M059J (cell line): ENCODE data around the gene NUP214. TPM values are rescaled to one million over a fixed set of nuclear protein-coding genes. Genes with fewer than 3 reads are reported as not detected.
"Not testable (repeated sequence)": the region's sequence is repeated elsewhere in the genome, so short reads cannot be mapped to it uniquely, and the experiment has no call there.

Experiments
- DNase-seq: peaks from one replicate; pipeline ENCODE4 v3.0.0-alpha.2; 2012; ENCODE audit warnings: low read depth
- total RNA-seq: library from RNA; depleted of rRNA; stranded (reverse); fragments of >200 nt; shearing (Covaris generic); gene quantifications from 2 replicates; pipeline ENCODE4 v1.2.3, GENCODE V29; 2014

NUP214 gene
- total RNA-seq, 1 experiment from 2014 or later: 22.7 TPM

GRCh38 chr9:131193051-131193450 is 67.7 kb downstream of the NUP214 start:
- DNase-seq: no peak

- no peak for DNase-seq
These were observed 69.4 kb downstream of the NUP214 start for GRCh38 chr9:131194762-131195161.

DNA sequence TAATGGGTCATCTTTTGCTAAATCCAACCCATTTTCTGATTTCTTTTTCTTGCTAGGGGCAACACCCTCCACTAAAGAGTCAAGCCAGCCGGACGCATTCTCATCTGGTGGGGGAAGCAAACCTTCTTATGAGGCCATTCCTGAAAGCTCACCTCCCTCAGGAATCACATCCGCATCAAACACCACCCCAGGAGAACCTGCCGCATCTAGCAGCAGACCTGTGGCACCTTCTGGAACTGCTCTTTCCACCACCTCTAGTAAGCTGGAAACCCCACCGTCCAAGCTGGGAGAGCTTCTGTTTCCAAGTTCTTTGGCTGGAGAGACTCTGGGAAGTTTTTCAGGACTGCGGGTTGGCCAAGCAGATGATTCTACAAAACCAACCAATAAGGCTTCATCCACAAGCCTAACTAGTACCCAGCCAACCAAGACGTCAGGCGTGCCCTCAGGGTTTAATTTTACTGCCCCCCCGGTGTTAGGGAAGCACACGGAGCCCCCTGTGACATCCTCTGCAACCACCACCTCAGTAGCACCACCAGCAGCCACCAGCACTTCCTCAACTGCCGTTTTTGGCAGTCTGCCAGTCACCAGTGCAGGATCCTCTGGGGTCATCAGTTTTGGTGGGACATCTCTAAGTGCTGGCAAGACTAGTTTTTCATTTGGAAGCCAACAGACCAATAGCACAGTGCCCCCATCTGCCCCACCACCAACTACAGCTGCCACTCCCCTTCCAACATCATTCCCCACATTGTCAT is 72.0 kb downstream of the NUP214 start:
- DNase-seq: no peak

DNA sequence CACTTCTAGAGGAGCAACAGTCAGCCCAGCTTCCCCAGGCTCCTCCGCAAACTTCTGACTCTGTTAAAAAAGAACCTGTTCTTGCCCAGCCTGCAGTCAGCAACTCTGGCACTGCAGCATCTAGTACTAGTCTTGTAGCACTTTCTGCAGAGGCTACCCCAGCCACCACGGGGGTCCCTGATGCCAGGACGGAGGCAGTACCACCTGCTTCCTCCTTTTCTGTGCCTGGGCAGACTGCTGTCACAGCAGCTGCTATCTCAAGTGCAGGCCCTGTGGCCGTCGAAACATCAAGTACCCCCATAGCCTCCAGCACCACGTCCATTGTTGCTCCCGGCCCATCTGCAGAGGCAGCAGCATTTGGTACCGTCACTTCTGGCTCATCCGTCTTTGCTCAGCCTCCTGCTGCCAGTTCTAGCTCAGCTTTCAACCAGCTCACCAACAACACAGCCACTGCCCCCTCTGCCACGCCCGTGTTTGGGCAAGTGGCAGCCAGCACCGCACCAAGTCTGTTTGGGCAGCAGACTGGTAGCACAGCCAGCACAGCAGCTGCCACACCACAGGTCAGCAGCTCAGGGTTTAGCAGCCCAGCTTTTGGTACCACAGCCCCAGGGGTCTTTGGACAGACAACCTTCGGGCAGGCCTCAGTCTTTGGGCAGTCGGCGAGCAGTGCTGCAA is 72.8 kb downstream of the NUP214 start:
- DNase-seq: no peak

- DNase-seq: no peak
These were observed 76.5 kb downstream of the NUP214 start for GRCh38 chr9:131201856-131202255.

GRCh38 chr9:131203431-131204218 is 78.2 kb downstream of the NUP214 start:
- no peak for DNase-seq

DNA sequence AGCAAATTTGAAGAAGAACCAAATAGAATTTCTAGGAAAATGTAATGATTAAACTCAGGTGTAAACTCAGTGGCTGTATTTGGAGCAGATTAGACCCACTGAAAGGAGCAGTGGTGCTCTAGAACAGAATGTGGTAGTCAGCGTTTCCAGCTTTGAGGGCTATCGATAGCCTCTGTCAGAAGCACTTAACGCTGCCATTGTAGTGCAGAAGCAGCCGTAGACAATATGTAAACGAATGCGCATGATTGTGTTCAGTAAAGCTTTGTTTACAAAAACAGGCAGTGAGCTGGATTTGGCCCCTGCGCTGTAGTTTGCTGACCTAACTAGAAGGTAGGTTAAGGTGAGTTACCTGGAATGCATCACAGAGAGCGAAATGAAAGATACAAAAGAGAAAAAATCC is 78.9 kb downstream of the NUP214 start:
- no peak for DNase-seq

GRCh38 chr9:131206495-131206894 is 81.1 kb downstream of the NUP214 start:
- DNase-seq: no peak

- not testable (repeated sequence) for DNase-seq
These were observed 86.5 kb downstream of the NUP214 start for GRCh38 chr9:131211920-131212319.

GRCh38 chr9:131214286-131214856 is 89.0 kb downstream of the NUP214 start:
- DNase-seq: no peak

GRCh38 chr9:131214876-131215275 is 89.5 kb downstream of the NUP214 start:
- DNase-seq: no peak

- DNase-seq: no peak
These were observed 91.4 kb downstream of the NUP214 start for GRCh38 chr9:131216806-131217205.

GRCh38 chr9:131217331-131218031 is 92.1 kb downstream of the NUP214 start:
- DNase-seq: no peak

- DNase-seq: no peak
These were observed 93.0 kb downstream of the NUP214 start for GRCh38 chr9:131218370-131218769.

- DNase-seq: no peak
These were observed 95.1 kb downstream of the NUP214 start for GRCh38 chr9:131220485-131220884.

DNA sequence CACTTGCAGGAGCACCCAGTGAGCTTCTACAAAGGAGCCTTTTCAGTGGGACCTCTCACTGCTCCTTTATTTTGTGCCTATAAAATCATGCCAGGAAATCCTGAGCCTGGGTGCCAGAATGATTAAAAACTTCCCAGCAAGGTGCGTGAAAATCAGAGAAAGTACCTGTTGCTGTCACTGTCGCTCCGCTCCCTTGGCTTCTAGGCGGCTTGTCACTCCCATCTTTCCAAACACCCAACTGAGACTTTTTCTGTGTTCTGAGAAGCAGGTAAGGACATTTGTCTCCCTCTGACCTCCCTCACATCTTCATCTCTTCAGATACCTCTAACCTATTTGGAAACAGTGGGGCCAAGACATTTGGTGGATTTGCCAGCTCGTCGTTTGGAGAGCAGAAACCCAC is 97.1 kb downstream of the NUP214 start:
- no peak for DNase-seq

DNA sequence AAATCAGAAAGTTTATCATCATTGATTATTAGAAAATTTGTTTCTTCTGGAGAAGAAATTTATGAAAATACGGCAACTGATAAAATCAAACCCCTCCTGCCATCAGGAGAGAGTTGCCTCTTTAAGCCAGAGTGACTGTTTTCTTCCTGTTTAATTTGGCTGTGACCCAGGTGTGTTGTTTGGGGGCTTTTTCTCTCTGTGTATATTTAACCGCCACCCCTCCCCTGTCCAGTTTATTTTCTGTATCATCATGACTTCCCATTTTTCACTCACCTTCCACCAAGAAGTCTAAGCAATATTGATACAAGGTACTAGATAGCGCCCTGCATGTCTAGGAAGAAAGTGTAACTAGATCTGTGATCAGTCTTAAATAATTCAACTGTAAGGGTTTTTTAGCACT is 100.8 kb downstream of the NUP214 start:
- no peak for DNase-seq

DNA sequence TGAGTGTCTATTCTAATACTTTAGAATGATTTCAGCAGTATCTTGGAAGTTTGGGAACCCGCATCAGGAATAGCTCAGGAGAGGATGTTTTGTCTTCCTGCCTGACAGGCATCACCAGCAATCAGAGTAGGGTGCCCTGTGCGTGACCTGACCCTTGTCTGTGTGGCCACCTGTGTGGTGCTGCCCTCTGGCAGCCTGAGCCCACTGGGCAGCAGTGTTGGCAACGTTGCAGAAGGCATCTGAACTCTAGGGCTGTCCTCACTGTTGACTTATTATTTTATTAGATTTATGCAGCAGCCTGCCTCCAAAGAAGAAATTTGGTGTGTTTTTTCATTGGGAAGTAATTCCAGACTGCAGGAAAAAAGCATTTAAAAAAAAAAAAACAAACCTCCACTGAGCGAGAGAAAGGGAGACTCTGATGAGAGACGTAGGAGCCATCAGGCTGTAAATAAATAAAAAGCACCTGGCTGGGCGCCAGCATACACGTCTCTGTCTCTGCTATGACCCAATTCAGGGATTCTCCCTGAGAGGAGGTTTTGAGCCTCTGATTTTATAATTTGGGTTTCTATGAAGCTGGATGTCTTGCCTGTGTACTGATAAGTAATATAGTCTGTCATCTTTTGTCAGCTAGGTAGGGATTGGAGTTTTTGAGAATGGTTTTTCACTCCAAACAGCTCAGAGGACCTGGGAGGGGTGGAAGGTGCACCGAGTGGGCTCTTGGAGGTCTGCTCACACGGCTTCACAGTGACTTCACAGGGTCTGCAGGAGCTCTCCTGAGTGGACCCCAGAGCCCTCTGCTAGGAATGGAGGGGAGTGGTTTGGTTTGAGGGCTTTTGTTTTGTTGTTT is 101.9 kb downstream of the NUP214 start:
- no peak for DNase-seq

GRCh38 chr9:131227959-131228460 is 102.6 kb downstream of the NUP214 start:
- DNase-seq: no peak

- DNase-seq: no peak
These were observed 103.6 kb downstream of the NUP214 start for GRCh38 chr9:131228988-131229387.

- no peak for DNase-seq
These were observed 108.2 kb downstream of the NUP214 start for GRCh38 chr9:131233556-131233955.
